A549 (cell line): Measurements from ENCODE around the gene AFF3. TPM values are rescaled to one million over a fixed set of nuclear protein-coding genes. Genes with fewer than 3 reads are reported as not detected.

Source experiments
- ATAC-seq, 2 experiments: fragments of 200-7000 bp in 1 of 2; fragments of >200 bp in 1 of 2; cut with Nextera tagmentation in 1 of 2; cut with Tn5 transposase in 1 of 2; 3 replicates each; pipeline versions ENCODE4 v1.8.0 to v1.9.1; 2018 to 2020; ENCODE audit warnings: mild to moderate bottlenecking in 1 of 2, moderate library complexity in 1 of 2
- CTCF ChIA-PET: fragments of 300-600 bp; sonication (Branson Sonifier 250); formaldehyde crosslinking; extraction: SDS; loops from one replicate; lab custom pipeline; 2021; ENCODE audit warnings: antibody characterized with exemption, inconsistent platforms; lab: Yijun Ruan, JAX
- POLR2A ChIA-PET: fragments of 350-600 bp; formaldehyde crosslinking; extraction: SDS; loops from one replicate; lab custom pipeline; 2021; ENCODE audit warnings: antibody characterized with exemption, inconsistent platforms; lab: Yijun Ruan, JAX
- DNase-seq, 2 experiments: peaks; one replicate each; pipeline versions ENCODE4 v3.0.0 to v3.0.0-alpha.2; 2011 to 2016; ENCODE audit warnings: low read depth in 1 of 2, low spot score in 1 of 2
- FAIRE-seq: peaks from 2 replicates; lab custom pipeline; 2011; peaks lifted over from hg19 to GRCh38; lab: Jason Lieb, UNC
- H3K27ac ChIP-seq, 2 experiments: fragments of >200 bp; sonication (Bioruptor Twin); formaldehyde crosslinking; 3 replicates each; pipeline ENCODE4 v1.5.1; 2016 to 2017
- H3K4me1 ChIP-seq: fragments of >200 bp; sonication (Bioruptor Twin); formaldehyde crosslinking; 3 replicates; pipeline ENCODE4 v1.6.1; 2016
- H3K4me2 ChIP-seq: fragments of >200 bp; sonication (Bioruptor Twin); formaldehyde crosslinking; 3 replicates; pipeline ENCODE4 v1.6.1; 2016
- H3K4me3 ChIP-seq: fragments of >200 bp; sonication (Bioruptor Twin); formaldehyde crosslinking; 3 replicates; pipeline ENCODE4 v1.5.1; 2016
- H3K9me3 ChIP-seq: fragments of >200 bp; sonication (Bioruptor Twin); formaldehyde crosslinking; 3 replicates; pipeline ENCODE4 v1.6.1; 2016
- BHLHE40 ChIP-seq: IDR thresholded peaks from 2 replicates; pipeline ENCODE4 v1.6.1; 2012; ENCODE audit warnings: low read depth, low read length, inconsistent platforms
- CBX2 ChIP-seq: fragments of 200-600 bp; sonication (generic); IDR thresholded peaks from 2 replicates; pipeline ENCODE4 v1.6.1; 2016; ENCODE audit warnings: low read depth, mild to moderate bottlenecking, borderline replicate concordance
- CEBPB ChIP-seq, 2 experiments: fragments of >200 bp in 1 of 2; sonication (Bioruptor Twin) in 1 of 2; formaldehyde crosslinking in 1 of 2; IDR thresholded peaks; 2 replicates each; pipeline ENCODE4 v1.6.1; 2012 to 2016
- CHD4 ChIP-seq: fragments of 200-600 bp; sonication (generic); IDR thresholded peaks from 2 replicates; pipeline ENCODE4 v1.6.1; 2016; ENCODE audit warnings: antibody characterized with exemption, mild to moderate bottlenecking, borderline replicate concordance
- EHF ChIP-seq: fragments of 250-450 bp; sonication (Bioruptor Pico); IDR thresholded peaks from 2 replicates; pipeline ENCODE4 v1.5.0; 2020; ENCODE audit warnings: mild to moderate bottlenecking
- EP300 ChIP-seq, 2 experiments: fragments of >200 bp; sonication (Bioruptor Twin); formaldehyde crosslinking; IDR thresholded peaks; 2 replicates in 1 of 2; 3 replicates in 1 of 2; pipeline ENCODE4 v1.6.1; 2016 to 2017
- ESRRA ChIP-seq: fragments of 150-350 bp; IDR thresholded peaks from 2 replicates; pipeline ENCODE4 v1.6.1; 2014; ENCODE audit warnings: mild to moderate bottlenecking, low read length, borderline replicate concordance
- FOXS1 ChIP-seq: fragments of 250-450 bp; sonication (Bioruptor Pico); IDR thresholded peaks from 2 replicates; pipeline ENCODE4 v1.5.0; 2020; ENCODE audit warnings: mild to moderate bottlenecking, moderate library complexity
- GATA3 ChIP-seq: IDR thresholded peaks from 2 replicates; pipeline ENCODE4 v1.6.1; 2012; ENCODE audit warnings: borderline replicate concordance
- HEYL ChIP-seq: fragments of 250-450 bp; sonication (Bioruptor Pico); IDR thresholded peaks from 2 replicates; pipeline ENCODE4 v1.8.0; 2021; ENCODE audit warnings: mild to moderate bottlenecking, moderate library complexity
- HOXB13 ChIP-seq: fragments of 250-450 bp; sonication (Bioruptor Pico); IDR thresholded peaks from 2 replicates; pipeline ENCODE4 v1.5.0; 2020; ENCODE audit warnings: low read depth, mild to moderate bottlenecking, moderate library complexity
- MAZ ChIP-seq: fragments of 150-350 bp; IDR thresholded peaks from 2 replicates; pipeline ENCODE4 v1.6.1; 2014; ENCODE audit warnings: antibody characterized with exemption, low read depth, low read length, borderline replicate concordance
- NPAS2 ChIP-seq: fragments of 250-450 bp; sonication (Bioruptor Pico); IDR thresholded peaks from 2 replicates; pipeline ENCODE4 v1.8.0; 2022; ENCODE audit warnings: mild to moderate bottlenecking, moderate library complexity, borderline replicate concordance
- NR3C1 ChIP-seq: fragments of >200 bp; sonication (Bioruptor Twin); formaldehyde crosslinking; IDR thresholded peaks from 3 replicates; pipeline ENCODE4 v1.6.1; 2017
- RAD21 ChIP-seq, 2 experiments: fragments of >200 bp in 1 of 2; sonication (Bioruptor Twin) in 1 of 2; formaldehyde crosslinking in 1 of 2; IDR thresholded peaks in 1 of 2; conservative IDR thresholded peaks in 1 of 2; 2 replicates in 1 of 2; 3 replicates in 1 of 2; pipeline ENCODE4 v1.6.1; 2012 to 2018; ENCODE audit warnings: inconsistent platforms in 1 of 2
- RARB ChIP-seq: fragments of 250-450 bp; sonication (Bioruptor Pico); IDR thresholded peaks from 2 replicates; pipeline ENCODE4 v1.8.0; 2021; ENCODE audit warnings: mild to moderate bottlenecking, moderate library complexity
- RCOR1 ChIP-seq: fragments of 150-350 bp; IDR thresholded peaks from 2 replicates; pipeline ENCODE4 v1.6.1; 2014; ENCODE audit warnings: antibody characterized with exemption, low read length, low read depth
- SMC3 ChIP-seq: fragments of >200 bp; sonication (Bioruptor Twin); formaldehyde crosslinking; IDR thresholded peaks from 3 replicates; pipeline ENCODE4 v1.6.1; 2018; ENCODE audit warnings: inconsistent platforms
- TFCP2L1 ChIP-seq: fragments of 250-450 bp; sonication (Bioruptor Pico); IDR thresholded peaks from 2 replicates; pipeline ENCODE4 v1.5.0; 2021; ENCODE audit warnings: mild to moderate bottlenecking
- ZC3H11A ChIP-seq: fragments of 450-650 bp; IDR thresholded peaks from 2 replicates; pipeline ENCODE4 v1.6.1; 2014; ENCODE audit warnings: antibody characterized with exemption, mild to moderate bottlenecking
- ZSCAN20 ChIP-seq: fragments of 250-450 bp; sonication (Bioruptor Pico); IDR thresholded peaks from 2 replicates; pipeline ENCODE4 v1.8.0; 2022; ENCODE audit warnings: mild to moderate bottlenecking, moderate library complexity
- WGBS: methylation state at CpG from one replicate; pipeline ENCODE4 v1.1.6; 2017; ENCODE audit errors: missing lambda C conversion rate; 5-methylcytosine and 5-hydroxymethylcytosine counted together
- polyA plus RNA-seq, 4 experiments: library from polyadenylated mRNA; depleted of rRNA in 3 of 4; stranded (reverse); fragments of >200 nt; fragmentation: RNase III in 1 of 4; extraction: RNeasy Plus Mini Kit Qiagen cat#74134 plus additional on column Dnase treatment in 1 of 4; gene quantifications; 2 replicates in 3 of 4; 3 replicates in 1 of 4; pipeline ENCODE4 v1.2.3, GENCODE V29; 2011 to 2017
- TF ChIP-seq, protein P1 (sequence below): IDR thresholded peaks from 2 replicates; pipeline ENCODE4 v1.6.1; 2012; ENCODE audit warnings: low read depth, borderline replicate concordance
- TF ChIP-seq, protein P2 (sequence below): fragments of 250-450 bp; sonication (Bioruptor Pico); IDR thresholded peaks from 2 replicates; pipeline ENCODE4 v1.5.0; 2021; ENCODE audit warnings: mild to moderate bottlenecking, moderate library complexity, borderline replicate concordance
- TF ChIP-seq, protein P3 (sequence below): fragments of 250-450 bp; sonication (Bioruptor Pico); IDR thresholded peaks from 2 replicates; pipeline ENCODE4 v1.5.0; 2020; ENCODE audit warnings: low read depth, mild to moderate bottlenecking, moderate library complexity
- TF ChIP-seq, protein P4 (sequence below): IDR thresholded peaks from 2 replicates; pipeline ENCODE4 v1.6.1; 2012
- TF ChIP-seq, protein P5 (sequence below): fragments of >200 bp; sonication (Bioruptor Twin); formaldehyde crosslinking; IDR thresholded peaks from 3 replicates; pipeline ENCODE4 v1.5.1; 2016

The AFF3 gene
- polyA plus RNA-seq, 2 of the 4 experiments (the other 2 are of a cell fraction) = not detected

DNA sequence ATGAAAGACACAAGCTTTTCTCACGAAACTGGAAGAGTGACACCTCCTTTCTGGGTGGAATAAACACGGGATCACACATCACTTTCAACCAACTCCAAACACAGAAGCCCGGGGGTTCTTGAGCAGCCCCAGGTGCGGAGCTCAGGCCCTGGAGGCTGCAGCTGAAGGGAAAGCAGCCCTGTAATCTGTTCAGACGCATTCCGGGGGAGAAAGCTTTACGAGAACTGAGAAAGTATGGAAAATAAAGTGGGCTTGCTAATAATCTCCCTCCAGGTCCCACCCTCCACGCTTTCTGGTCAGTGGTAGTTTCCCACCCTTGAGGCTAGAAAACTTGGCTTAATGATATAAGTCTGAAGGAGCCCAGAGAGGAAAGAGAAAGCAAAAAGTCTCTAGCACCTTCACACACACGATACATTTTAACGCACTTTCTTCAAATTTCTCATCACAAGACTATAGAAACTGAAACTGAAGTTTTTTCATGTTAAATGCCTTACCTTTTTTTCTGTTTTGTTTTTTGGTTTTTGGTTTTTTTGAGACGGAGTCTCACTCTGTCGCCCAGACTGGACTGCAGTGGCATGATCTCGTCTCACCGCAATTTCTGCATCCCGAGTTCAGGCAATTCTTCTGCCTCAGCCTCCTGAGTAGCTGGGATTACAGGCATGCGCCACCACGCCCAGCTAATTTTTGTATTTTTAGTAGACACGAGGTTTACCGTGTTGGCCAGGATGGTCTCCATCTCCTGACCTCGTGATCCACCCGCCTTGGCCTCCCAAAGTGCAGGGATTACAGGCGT, 141.3 kb downstream of the AFF3 start:
- POLR2A ChIA-PET = no interaction called here
- 49% methylated on average over 22 of the region's 22 CpGs for WGBS
- H3K4me3 ChIP-seq = no peak overlapping the region
- CTCF ChIA-PET = no interaction called here
- no peak for ATAC-seq
- H3K27ac ChIP-seq = no peak overlapping the region
- no peak for FAIRE-seq
- no peak for DNase-seq
- no peaks in the 10 kb centered on the region for H3K9me3 ChIP-seq
- no peak for TF ChIP-seq SMC3
- TF ChIP-seq NR3C1 = no peak
- no peak for TF ChIP-seq EP300 (IDR thresholded peaks at IDR 0.05)
- TF ChIP-seq, protein P1, sequence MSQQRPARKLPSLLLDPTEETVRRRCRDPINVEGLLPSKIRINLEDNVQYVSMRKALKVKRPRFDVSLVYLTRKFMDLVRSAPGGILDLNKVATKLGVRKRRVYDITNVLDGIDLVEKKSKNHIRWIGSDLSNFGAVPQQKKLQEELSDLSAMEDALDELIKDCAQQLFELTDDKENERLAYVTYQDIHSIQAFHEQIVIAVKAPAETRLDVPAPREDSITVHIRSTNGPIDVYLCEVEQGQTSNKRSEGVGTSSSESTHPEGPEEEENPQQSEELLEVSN = no peak
- TF ChIP-seq RARB (CRISPR knock-in tag) = no peak
- TF ChIP-seq ESRRA = no peak
- TF ChIP-seq RAD21 (conservative IDR thresholded peaks at IDR 0.05 in 1 of 2, IDR thresholded peaks at IDR 0.05 in 1 of 2) = no peak
- TF ChIP-seq RCOR1 = no peak
- TF ChIP-seq NPAS2 (CRISPR knock-in tag) = no peak
- TF ChIP-seq GATA3 = no peak
- no peak for TF ChIP-seq HOXB13 (CRISPR knock-in tag)
- TF ChIP-seq EHF (CRISPR knock-in tag) = no peak
- no peak for TF ChIP-seq TFCP2L1 (CRISPR knock-in tag)
- no peak for TF ChIP-seq FOXS1 (CRISPR knock-in tag)
- no peak for TF ChIP-seq ZSCAN20
- no peaks in the 10 kb centered on the region for H3K4me1 ChIP-seq
- no peak overlapping the region for H3K4me2 ChIP-seq

DNA sequence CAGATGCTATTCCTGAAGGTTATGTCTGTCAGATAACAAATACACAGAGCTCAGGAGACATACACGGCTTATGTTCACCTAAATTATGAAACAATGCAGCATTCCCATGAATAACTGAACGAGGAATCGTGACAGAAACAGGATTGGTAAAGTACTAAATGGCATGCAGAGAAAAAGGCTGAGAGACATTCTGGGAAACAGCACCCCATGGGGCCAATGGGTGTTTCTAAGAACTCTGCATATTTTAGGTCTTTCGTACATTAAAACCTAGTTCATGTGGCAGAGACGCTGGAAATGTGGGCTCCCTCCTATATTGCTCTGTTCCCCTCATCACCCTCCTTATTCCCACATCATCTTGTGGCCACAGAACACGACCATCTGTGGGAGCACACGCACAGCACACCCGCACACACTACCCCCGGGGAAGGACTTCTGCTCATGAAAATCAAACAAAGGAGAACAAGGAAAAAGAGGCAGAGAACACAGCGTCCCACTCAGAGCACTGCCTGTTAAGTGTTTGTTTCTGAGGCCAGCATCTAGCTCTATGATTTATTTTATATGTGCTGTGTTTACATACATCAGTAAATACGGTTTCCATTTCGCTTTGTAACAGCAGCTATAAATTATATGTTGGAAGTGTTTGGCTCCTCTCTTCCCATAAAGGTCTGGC, 143.6 kb downstream of the AFF3 start:
- TF ChIP-seq, protein P2, sequence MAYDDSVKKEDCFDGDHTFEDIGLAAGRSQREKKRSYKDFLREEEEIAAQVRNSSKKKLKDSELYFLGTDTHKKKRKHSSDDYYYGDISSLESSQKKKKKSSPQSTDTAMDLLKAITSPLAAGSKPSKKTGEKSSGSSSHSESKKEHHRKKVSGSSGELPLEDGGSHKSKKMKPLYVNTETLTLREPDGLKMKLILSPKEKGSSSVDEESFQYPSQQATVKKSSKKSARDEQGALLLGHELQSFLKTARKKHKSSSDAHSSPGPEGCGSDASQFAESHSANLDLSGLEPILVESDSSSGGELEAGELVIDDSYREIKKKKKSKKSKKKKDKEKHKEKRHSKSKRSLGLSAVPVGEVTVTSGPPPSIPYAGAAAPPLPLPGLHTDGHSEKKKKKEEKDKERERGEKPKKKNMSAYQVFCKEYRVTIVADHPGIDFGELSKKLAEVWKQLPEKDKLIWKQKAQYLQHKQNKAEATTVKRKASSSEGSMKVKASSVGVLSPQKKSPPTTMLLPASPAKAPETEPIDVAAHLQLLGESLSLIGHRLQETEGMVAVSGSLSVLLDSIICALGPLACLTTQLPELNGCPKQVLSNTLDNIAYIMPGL = no peak
- TF ChIP-seq HEYL (CRISPR knock-in tag) (no peak), RAD21 (conservative IDR thresholded peaks at IDR 0.05 in 1 of 2, IDR thresholded peaks at IDR 0.05 in 1 of 2) (no peak)
- TF ChIP-seq, all 56 proteins: peak for 0
- no peak for ATAC-seq
- Histone ChIP-seq H3K27ac (no peak overlapping the region), H3K4me2 (no peak overlapping the region), H3K4me1 (no peaks in the 10 kb centered on the region), H3K9me3 (no peaks in the 10 kb centered on the region), H3K4me3 (no peak overlapping the region)
- no peak for FAIRE-seq
- no peak for DNase-seq
- 14% methylated on average over 12 of the region's 12 CpGs for WGBS
- ChIA-PET POLR2A (no interaction called here), CTCF (interaction anchor here (1.0 to 1.1 kb wide), 2 partner anchors 16 to 33 kb away, joined by 3 read pairs; no protein-coding TSS in a partner anchor)

DNA sequence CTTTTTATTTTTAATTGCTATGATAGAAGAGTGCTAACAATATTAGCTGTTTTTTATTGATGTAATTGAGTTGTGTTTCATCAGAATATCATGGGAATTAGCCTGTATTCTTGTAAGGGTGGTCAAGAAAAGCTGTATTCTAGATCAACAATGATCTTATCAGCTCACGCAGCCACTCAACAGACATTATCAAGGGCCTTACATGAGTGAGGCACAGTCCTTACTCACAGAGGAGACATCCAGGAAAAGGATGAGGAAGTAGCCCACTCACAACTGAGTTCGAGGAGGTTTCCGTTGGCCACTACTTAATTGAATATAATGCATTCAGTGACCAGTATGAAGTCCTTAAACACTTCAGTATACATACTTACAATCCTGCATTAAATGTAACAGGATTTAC, 152.5 kb downstream of the AFF3 start:
- no peak for DNase-seq
- Histone ChIP-seq H3K9me3 (no peaks in the 10 kb centered on the region), H3K4me2 (no peak overlapping the region), H3K4me1 (no peaks in the 10 kb centered on the region), H3K4me3 (no peak overlapping the region), H3K27ac (no peak overlapping the region)
- FAIRE-seq = no peak
- no peak for ATAC-seq
- WGBS = 36% methylated on average over 3 of the region's 3 CpGs
- ChIA-PET CTCF (interaction anchor here (0.6 to 1.5 kb wide), 2 partner anchors 10 to 80 kb away, joined by 3 to 4 read pairs; no protein-coding TSS in a partner anchor), POLR2A (no interaction called here)
- TF ChIP-seq RCOR1 (no peak), RARB (CRISPR knock-in tag) (no peak), CHD4 (no peak), ZC3H11A (no peak), CBX2 (no peak), EP300 (IDR thresholded peaks at IDR 0.05) (no peak), BHLHE40 (no peak), CEBPB (IDR thresholded peaks at IDR 0.05) (no peak), MAZ (no peak)
- TF ChIP-seq, protein P3, sequence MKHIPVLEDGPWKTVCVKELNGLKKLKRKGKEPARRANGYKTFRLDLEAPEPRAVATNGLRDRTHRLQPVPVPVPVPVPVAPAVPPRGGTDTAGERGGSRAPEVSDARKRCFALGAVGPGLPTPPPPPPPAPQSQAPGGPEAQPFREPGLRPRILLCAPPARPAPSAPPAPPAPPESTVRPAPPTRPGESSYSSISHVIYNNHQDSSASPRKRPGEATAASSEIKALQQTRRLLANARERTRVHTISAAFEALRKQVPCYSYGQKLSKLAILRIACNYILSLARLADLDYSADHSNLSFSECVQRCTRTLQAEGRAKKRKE (CRISPR knock-in tag) = no peak
- TF ChIP-seq, protein P4, sequence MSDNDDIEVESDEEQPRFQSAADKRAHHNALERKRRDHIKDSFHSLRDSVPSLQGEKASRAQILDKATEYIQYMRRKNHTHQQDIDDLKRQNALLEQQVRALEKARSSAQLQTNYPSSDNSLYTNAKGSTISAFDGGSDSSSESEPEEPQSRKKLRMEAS = no peak
- TF ChIP-seq, protein P5, sequence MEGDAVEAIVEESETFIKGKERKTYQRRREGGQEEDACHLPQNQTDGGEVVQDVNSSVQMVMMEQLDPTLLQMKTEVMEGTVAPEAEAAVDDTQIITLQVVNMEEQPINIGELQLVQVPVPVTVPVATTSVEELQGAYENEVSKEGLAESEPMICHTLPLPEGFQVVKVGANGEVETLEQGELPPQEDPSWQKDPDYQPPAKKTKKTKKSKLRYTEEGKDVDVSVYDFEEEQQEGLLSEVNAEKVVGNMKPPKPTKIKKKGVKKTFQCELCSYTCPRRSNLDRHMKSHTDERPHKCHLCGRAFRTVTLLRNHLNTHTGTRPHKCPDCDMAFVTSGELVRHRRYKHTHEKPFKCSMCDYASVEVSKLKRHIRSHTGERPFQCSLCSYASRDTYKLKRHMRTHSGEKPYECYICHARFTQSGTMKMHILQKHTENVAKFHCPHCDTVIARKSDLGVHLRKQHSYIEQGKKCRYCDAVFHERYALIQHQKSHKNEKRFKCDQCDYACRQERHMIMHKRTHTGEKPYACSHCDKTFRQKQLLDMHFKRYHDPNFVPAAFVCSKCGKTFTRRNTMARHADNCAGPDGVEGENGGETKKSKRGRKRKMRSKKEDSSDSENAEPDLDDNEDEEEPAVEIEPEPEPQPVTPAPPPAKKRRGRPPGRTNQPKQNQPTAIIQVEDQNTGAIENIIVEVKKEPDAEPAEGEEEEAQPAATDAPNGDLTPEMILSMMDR = no peak
